HG03571 (cell line): ENCODE results near the gene C2CD5.
"Not testable (repeated sequence)": the region's sequence is repeated elsewhere in the genome, so short reads cannot be mapped to it uniquely, and the experiment has no call there.

Experiments used
- ATAC-seq: cut with Tn5 transposase; IDR thresholded peaks from one replicate; pipeline ENCODE4 v1.9.1; 2021; ENCODE audit not compliant: unreplicated experiment

Gene C2CD5

DNA sequence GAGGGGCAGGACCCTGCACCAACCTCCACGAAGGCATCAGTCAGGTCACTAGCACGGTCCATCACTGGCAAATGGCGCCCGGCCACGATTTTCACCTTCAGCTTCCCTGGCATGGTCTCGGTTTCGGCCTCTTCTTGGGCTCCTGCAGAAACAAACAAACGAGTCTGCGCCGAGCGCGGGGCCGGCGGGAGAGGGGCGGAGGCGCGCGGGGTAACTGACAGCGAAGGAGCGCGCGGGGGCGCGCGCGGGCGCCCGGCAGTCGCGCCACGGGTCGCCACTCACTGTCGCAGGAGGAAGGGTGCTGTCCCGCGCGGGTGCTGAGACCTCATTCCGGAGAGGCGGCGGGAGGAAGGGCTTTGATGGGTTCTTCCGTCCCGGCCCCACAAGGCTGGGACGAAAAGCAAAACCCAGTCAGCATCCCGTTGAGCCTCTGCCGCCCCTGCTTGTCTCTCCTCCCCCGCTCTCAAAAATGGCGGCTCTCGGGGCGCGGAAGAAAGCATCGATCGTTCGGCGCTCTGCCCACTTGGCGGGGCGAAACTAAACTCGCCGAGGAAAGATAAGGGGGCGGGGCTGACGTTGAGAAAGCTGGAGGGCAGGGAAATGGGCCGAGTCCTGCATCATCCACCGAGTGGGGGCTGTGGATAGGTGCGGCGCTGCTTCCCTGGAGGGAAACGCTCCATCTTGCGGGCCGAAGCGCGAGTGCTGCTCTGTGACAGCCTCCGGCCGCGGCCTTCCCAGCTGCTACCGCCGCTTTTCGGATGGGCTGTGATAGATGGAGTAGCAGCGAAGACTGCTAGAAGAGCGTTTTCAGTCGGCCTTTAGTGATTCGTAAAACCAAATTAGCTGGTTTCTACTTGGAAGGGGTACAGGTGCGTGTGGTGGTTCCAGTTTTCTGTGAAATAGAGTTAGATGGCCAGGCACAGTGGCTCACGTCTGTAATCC lies at the start of gene C2CD5:
TSS of gene C2CD5 (minus strand) at position 505 of the 942 bp plus-strand sequence. CDS start at position 113, 392 bp downstream.
- ATAC-seq = peak; percentile 78

- ATAC-seq = no peak
Measured at GRCh38 chr12:22593864-22594263, 49.5 kb upstream of the C2CD5 start.

DNA sequence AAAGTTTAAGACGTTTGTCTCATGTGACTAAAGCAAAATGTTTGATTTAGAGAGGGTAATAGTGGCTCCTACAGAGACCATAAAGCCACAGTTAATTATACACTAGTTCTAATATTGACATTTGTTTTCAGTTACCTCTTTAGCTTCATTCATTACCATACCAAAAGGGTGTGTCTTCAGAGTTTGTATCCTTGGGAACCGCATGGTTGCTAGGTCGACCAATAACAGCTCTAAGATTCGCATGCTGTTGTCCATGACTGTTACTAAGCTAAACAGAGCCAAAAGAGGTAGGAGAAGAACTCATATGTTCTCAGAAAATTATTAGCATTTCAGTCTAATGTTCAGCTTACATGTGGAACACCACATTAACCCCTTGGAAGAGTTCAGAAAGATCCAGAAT lies 44.5 kb upstream of the C2CD5 start:
- ATAC-seq = no peak

- ATAC-seq = no peak
Measured at GRCh38 chr12:22578328-22578727, 34.0 kb upstream of the C2CD5 start.

- no peak for ATAC-seq
Measured at GRCh38 chr12:22577667-22578066, 33.3 kb upstream of the C2CD5 start.

- ATAC-seq = no peak
Measured at GRCh38 chr12:22576473-22576872, 32.1 kb upstream of the C2CD5 start.

- no peak for ATAC-seq
Measured at GRCh38 chr12:22576065-22576464, 31.7 kb upstream of the C2CD5 start.

GRCh38 chr12:22574921-22575320 lies 30.6 kb upstream of the C2CD5 start:
- ATAC-seq = no peak

- ATAC-seq = no peak
Measured at GRCh38 chr12:22573181-22573580, 28.8 kb upstream of the C2CD5 start.

- no peak for ATAC-seq
Measured at GRCh38 chr12:22569253-22569652, 24.9 kb upstream of the C2CD5 start.

- ATAC-seq = no peak
Measured at GRCh38 chr12:22562036-22563028, 18.0 kb upstream of the C2CD5 start.

DNA sequence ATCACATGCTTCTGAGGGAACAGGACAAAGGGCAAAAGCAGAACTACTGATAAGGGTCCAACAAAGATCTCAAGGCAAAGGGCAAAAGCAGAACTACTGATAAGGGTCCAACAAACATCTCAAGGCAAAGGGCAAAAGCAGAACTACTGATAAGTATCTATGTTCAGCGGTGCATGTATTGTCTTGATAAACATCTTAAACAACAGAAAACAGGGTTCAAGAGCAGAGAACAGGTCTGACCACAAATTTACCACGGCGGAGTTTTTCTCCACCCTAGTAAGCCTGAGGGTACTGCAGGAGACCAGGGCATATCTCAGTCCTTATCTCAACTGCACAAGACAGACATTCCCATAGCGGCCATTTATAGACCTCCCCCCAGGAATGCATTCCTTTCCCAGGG lies 10.4 kb upstream of the C2CD5 start:
- not testable (repeated sequence) for ATAC-seq

DNA sequence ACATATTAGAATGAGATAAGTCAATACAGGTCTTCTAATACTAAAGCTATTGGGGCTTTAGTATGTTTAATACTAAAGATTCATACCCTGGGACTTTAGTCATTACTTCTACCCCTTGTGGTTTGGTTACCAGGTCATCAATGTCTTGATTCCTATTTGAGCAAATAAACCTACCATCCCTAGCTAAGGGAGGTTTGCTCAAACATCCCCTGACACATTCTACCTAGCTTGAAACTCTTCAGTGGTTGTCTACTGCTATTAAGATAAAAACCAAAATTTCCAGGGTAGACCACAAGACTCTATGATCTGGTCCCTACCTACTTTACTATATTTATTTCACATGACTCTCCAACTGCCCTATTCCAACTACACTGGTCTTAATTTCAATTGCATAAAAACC lies 7.3 kb upstream of the C2CD5 start:
- no peak for ATAC-seq

- ATAC-seq = no peak
Measured at GRCh38 chr12:22545255-22545654, 913 bp upstream of the C2CD5 start.

GRCh38 chr12:22543246-22544037 lies 900 bp downstream of the C2CD5 start:
- ATAC-seq = peak; percentile 41

DNA sequence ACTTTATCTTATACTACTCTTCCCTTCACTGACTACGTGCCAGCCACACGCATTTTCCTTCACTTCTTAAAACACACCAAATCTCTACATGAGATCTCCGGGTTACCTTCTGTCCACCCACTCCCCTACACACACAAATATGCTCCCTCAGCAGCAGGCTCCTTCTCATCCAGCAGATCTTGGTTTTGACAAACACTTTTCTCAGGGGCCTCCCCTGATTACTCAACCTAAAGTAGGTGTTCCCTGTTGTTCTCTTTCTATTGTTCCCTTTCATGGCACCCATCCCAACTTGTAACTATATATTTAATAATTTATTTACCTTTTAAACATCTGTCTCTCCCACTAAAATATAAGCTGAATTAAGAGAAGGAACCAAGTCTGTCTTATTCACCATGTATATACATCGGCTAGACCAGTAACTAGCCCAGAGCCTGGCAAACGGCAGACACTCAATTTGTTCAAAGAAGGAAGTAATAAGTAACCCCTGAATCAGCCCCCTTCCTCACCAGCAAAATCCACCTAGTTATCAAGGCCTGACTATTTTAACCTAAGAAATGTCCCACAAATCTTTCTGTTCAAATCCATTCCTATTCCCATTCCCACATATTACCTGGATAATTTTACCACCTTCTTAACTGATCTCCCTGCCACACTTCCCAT lies 2.7 kb downstream of the C2CD5 start:
- no peak for ATAC-seq

DNA sequence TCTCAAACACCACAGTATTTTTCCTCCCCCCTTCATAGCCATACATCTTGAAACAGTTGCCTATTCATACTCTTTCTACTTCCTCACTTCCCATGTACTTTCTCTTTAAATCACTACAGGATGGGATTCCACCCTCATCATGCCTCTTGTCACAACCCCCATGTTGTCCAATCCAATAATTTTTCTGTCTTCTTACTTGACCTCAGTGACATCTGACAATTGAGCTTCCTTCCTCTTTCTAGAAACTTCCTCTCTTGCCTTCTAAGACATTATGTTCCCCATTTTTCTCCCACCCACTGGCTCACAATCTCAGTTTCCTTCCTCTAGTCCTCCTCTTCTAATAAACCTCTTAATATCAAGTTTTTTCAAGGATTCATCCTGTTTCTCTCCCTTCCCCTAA lies 5.3 kb downstream of the C2CD5 start:
- ATAC-seq = no peak

- no peak for ATAC-seq
Measured at GRCh38 chr12:22538311-22538710, 6.0 kb downstream of the C2CD5 start.

GRCh38 chr12:22536971-22537544 lies 7.3 kb downstream of the C2CD5 start:
- ATAC-seq = no peak
